ENCODE results near the gene CRTC2. TPM values are rescaled to one million over a fixed set of nuclear protein-coding genes. Genes with fewer than 3 reads are reported as not detected.

CRTC2 gene
- total and polyA plus RNA-seq, 4 donors, result 17.7 to 48.7 (median 42.6) TPM

DNA sequence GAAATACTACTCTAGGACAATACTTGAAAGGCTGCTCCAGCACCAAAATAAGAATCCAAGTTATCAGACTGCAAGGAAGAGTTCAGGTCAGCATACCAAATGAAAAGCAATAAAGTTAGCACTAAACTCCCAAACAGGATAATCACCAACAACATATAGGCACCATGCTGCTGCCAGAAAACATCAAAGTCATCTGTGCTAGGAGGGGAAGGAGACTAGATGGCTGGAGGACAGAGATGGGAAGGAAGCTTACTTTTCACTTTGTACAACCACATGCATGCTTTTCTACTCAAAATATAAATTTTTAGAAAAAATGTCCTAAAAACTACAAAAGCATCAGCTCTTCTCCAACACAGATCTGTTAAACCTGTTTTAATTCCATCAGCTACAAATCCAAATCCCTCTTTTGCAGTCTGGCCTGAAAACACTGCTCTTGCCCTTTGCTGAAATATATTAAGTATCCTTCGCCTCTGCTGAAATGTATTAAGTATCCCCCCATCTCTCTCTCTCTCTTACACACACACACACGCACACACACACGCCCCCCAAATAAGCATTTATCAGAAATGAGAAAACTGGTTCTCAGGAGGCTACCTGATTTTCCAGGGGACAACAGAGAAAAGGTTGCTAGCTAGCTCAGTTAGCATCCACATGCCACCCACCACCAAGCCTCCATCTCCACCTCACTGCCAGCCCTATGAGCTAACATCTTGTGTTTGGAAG is 37.2 kb downstream of the CRTC2 start:
- H3K4me1 ChIP-seq (ENCODE audit: control insufficient read depth in 5 of 5, insufficient read depth in 5 of 5, low read length in 5 of 5), result peaks cover 6 to 25% (median 21%) of the 10 kb centered on the region in 5 donors
- DNase-seq, result no peak
- H3K9me3 ChIP-seq (ENCODE audit: control insufficient read depth in 4 of 4, insufficient read depth in 3 of 4, low read length in 3 of 4), result no peaks in the 10 kb centered on the region
- H3K27me3 ChIP-seq (ENCODE audit: control insufficient read depth in 3 of 3, insufficient read depth in 3 of 3, low read length in 2 of 3), result no peaks in the 10 kb centered on the region
- TF ChIP-seq, protein P1, sequence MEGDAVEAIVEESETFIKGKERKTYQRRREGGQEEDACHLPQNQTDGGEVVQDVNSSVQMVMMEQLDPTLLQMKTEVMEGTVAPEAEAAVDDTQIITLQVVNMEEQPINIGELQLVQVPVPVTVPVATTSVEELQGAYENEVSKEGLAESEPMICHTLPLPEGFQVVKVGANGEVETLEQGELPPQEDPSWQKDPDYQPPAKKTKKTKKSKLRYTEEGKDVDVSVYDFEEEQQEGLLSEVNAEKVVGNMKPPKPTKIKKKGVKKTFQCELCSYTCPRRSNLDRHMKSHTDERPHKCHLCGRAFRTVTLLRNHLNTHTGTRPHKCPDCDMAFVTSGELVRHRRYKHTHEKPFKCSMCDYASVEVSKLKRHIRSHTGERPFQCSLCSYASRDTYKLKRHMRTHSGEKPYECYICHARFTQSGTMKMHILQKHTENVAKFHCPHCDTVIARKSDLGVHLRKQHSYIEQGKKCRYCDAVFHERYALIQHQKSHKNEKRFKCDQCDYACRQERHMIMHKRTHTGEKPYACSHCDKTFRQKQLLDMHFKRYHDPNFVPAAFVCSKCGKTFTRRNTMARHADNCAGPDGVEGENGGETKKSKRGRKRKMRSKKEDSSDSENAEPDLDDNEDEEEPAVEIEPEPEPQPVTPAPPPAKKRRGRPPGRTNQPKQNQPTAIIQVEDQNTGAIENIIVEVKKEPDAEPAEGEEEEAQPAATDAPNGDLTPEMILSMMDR (IDR thresholded peaks at IDR 0.05; ENCODE audit: control extremely low read depth, extremely low read depth), result no peak
- no peak for ATAC-seq (ENCODE audit: insufficient read depth, low FRiP score)
- peak overlapping the region; percentile 33 to 88 for H3K9ac ChIP-seq (ENCODE audit: insufficient read depth in 1 of 2, low read length in 2 of 2)
- 25 to 43% methylated on average over 3 of the region's 3 CpGs for WGBS, 2 donors
- H3K27ac ChIP-seq (ENCODE audit: low read depth in 1 of 2, low read length in 1 of 2), result peak overlapping the region; percentile 37 to 65
- H3K4me3 ChIP-seq, result peak overlapping the region; percentile 50
- peaks cover 0 to 10% (median 2%) of the 10 kb centered on the region in 4 donors for H3K36me3 ChIP-seq (ENCODE audit: control insufficient read depth in 4 of 4, insufficient read depth in 4 of 4, low read length in 4 of 4)

DNA sequence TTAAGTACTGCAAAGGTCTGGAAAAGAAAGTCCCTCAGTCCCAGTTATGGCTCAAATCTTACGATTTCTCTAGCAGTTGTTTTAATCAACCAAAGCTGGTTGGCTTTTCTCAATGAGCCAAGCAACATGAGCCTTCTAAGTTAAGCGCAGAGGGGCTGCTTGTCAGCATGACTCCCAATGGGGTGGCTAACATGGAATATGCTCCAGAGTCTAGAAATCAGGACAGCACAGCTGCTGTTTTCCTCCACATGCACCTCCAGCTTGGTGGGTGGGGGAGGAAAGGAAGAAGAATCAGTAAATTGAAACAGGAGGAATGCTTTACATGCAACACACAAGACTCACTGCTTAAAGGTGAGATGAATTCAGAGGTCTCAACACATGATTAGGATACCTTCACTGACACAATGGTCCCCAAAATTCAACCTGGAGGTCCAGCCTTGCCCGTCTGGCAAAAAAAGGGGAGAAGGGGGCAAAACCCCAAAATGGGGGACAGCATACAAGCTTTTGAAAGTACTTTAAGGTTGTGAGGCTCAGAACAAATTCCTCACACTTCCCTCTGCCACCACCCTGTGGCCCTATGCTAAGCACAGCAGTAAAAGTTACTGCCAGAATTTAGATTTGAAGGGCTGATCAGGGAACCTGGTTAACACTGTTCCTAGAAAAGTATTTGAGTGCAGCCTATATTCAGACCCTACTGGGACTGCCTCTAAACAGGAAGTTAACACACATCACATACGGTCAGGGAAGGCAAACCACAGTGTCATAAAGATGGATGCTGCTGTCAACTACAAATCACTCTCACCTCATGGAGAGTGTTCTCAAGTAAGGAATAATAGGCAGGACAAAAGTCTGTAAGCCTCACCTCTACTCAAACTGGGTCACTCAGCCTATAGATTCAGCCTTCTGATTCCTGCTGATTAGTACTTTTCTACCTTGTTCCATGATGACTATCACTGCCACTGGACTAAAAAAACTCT is 38.2 kb downstream of the CRTC2 start:
- H3K27me3 ChIP-seq (ENCODE audit: control insufficient read depth in 3 of 3, insufficient read depth in 3 of 3, low read length in 2 of 3), result no peaks in the 10 kb centered on the region
- 46 to 48% methylated on average over 4 of the region's 4 CpGs for WGBS, 2 donors
- H3K9me3 ChIP-seq (ENCODE audit: control insufficient read depth in 4 of 4, insufficient read depth in 3 of 4, low read length in 3 of 4), result no peaks in the 10 kb centered on the region
- H3K36me3 ChIP-seq (ENCODE audit: control insufficient read depth in 4 of 4, insufficient read depth in 4 of 4, low read length in 4 of 4), result peaks cover 0 to 10% (median 4%) of the 10 kb centered on the region in 4 donors
- H3K9ac ChIP-seq (ENCODE audit: insufficient read depth in 1 of 2, low read length in 2 of 2), result peak overlapping the region in 1 of 2 donors; percentile 56
- H3K4me1 ChIP-seq (ENCODE audit: control insufficient read depth in 5 of 5, insufficient read depth in 5 of 5, low read length in 5 of 5), result peaks cover 6 to 25% (median 21%) of the 10 kb centered on the region in 5 donors
- H3K4me3 ChIP-seq, result no peak overlapping the region
- TF ChIP-seq, protein P1 (IDR thresholded peaks at IDR 0.05; ENCODE audit: control extremely low read depth, extremely low read depth), result no peak
- peak overlapping the region; percentile 35 to 37 for H3K27ac ChIP-seq (ENCODE audit: low read depth in 1 of 2, low read length in 1 of 2)
- DNase-seq, result peak in 1 of 3 donors; percentile 33
- ATAC-seq (ENCODE audit: insufficient read depth, low FRiP score), result no peak

DNA sequence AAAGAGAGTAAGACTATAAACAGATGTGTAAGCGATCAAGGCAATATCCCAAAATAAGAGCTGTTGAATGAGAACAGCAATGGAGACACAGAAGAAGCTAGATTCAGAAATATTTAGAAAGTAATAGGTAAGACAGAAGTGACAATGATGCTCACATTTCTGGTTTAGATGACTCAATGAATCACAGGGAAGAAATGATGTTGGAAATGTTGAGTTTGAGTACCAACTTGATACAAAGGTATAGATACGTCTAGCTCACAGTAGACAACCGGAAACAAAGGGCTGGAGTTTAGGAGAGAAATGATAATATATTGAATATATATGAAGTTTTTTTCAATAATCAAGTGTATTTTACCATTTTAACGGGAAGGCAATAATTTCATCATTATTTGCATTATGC is 42.1 kb downstream of the CRTC2 start:
- Histone ChIP-seq H3K27me3 (ENCODE audit: control insufficient read depth in 3 of 3, insufficient read depth in 3 of 3, low read length in 2 of 3) (no peaks in the 10 kb centered on the region), H3K4me1 (ENCODE audit: control insufficient read depth in 5 of 5, insufficient read depth in 5 of 5, low read length in 5 of 5) (peaks cover 4 to 22% (median 12%) of the 10 kb centered on the region in 5 donors), H3K9ac (ENCODE audit: insufficient read depth in 1 of 2, low read length in 2 of 2) (no peak overlapping the region), H3K9me3 (ENCODE audit: control insufficient read depth in 4 of 4, insufficient read depth in 3 of 4, low read length in 3 of 4) (no peaks in the 10 kb centered on the region), H3K36me3 (ENCODE audit: control insufficient read depth in 4 of 4, insufficient read depth in 4 of 4, low read length in 4 of 4) (peaks cover under 1 to 10% (median 5%) of the 10 kb centered on the region in 4 donors), H3K4me3 (no peak overlapping the region), H3K27ac (ENCODE audit: low read depth in 1 of 2, low read length in 1 of 2) (no peak overlapping the region)
- WGBS, 2 donors, result 83 to 92% methylated on average over 4 of the region's 4 CpGs
- TF ChIP-seq, protein P1 (IDR thresholded peaks at IDR 0.05; ENCODE audit: control extremely low read depth, extremely low read depth), result no peak
- ATAC-seq (ENCODE audit: insufficient read depth, low FRiP score) (no peak), DNase-seq (no peak)

Measured in lung (tissue), 12 donors.